ENCODE results near the gene CANT1. TPM values are rescaled to one million over a fixed set of nuclear protein-coding genes. Genes with fewer than 3 reads are reported as not detected.

CANT1 gene
- total RNA-seq, 4 donors from 2014 or later, result 13.9 to 22.9 (median 18.2) TPM

GRCh38 chr17:78959803-78960202 is 49.8 kb downstream of the CANT1 start:
- no peak for TF ChIP-seq CTCF (IDR thresholded peaks at IDR 0.05; ENCODE audit: low read depth)

- TF ChIP-seq CTCF (IDR thresholded peaks at IDR 0.05; ENCODE audit: low read depth), result no peak
These were observed 50.9 kb downstream of the CANT1 start for GRCh38 chr17:78958641-78959127.

GRCh38 chr17:78957128-78957527 is 52.4 kb downstream of the CANT1 start:
- no peak for TF ChIP-seq CTCF (IDR thresholded peaks at IDR 0.05; ENCODE audit: low read depth)

- no peak for TF ChIP-seq CTCF (IDR thresholded peaks at IDR 0.05; ENCODE audit: low read depth)
These were observed 53.3 kb downstream of the CANT1 start for GRCh38 chr17:78956254-78956653.

- TF ChIP-seq CTCF (IDR thresholded peaks at IDR 0.05; ENCODE audit: low read depth), result no peak
These were observed 54.9 kb downstream of the CANT1 start for GRCh38 chr17:78954684-78955083.

- TF ChIP-seq CTCF (IDR thresholded peaks at IDR 0.05; ENCODE audit: low read depth), result no peak
These were observed 55.9 kb downstream of the CANT1 start for GRCh38 chr17:78953356-78954350.

- no peak for TF ChIP-seq CTCF (IDR thresholded peaks at IDR 0.05; ENCODE audit: low read depth)
These were observed 56.9 kb downstream of the CANT1 start for GRCh38 chr17:78952706-78953105.

Measured in subcutaneous adipose tissue (tissue), 4 donors.